SU-DHL-6 (cell line): ENCODE measurements around the gene MS4A6E.

Experiments
- EZH2phosphoT487 ChIP-seq: fragments of 200-600 bp; sonication (generic), shearing (Covaris generic); conservative IDR thresholded peaks from 2 replicates; pipeline ENCODE4 v1.6.1; 2018; ENCODE audit warnings: mild to moderate bottlenecking, antibody characterized with exemption, low read length, moderate library complexity, mixed read lengths
- TF ChIP-seq, protein P1 (sequence below): fragments of 200-600 bp; sonication (generic); IDR thresholded peaks from one replicate; pipeline ENCODE4 v1.5.1; 2017; ENCODE audit warnings: antibody characterized with exemption, mild to moderate bottlenecking, low read length, moderate library complexity; ENCODE audit not compliant: insufficient read depth, poor library complexity, severe bottlenecking

DNA sequence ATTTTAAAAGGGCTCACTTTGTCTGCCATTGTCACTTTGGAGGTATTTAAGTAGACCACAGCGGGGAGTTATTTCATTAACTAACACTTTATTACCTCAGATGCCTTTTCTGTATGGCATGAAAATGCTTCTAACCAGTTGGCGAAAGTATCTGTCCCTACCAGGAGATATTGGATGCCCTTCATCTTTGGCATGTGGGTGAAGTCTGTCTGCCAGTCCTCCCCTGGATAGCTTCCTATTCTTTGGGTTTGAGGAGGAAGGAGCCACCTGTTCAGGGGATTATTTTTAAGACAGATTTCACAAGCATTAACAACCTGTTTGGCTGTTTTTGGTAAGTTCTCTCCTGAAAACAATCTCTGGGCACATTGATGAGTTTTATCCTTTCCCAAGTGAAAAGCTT lies 17.1 kb downstream of the MS4A6E start:
- TF ChIP-seq, protein P1, sequence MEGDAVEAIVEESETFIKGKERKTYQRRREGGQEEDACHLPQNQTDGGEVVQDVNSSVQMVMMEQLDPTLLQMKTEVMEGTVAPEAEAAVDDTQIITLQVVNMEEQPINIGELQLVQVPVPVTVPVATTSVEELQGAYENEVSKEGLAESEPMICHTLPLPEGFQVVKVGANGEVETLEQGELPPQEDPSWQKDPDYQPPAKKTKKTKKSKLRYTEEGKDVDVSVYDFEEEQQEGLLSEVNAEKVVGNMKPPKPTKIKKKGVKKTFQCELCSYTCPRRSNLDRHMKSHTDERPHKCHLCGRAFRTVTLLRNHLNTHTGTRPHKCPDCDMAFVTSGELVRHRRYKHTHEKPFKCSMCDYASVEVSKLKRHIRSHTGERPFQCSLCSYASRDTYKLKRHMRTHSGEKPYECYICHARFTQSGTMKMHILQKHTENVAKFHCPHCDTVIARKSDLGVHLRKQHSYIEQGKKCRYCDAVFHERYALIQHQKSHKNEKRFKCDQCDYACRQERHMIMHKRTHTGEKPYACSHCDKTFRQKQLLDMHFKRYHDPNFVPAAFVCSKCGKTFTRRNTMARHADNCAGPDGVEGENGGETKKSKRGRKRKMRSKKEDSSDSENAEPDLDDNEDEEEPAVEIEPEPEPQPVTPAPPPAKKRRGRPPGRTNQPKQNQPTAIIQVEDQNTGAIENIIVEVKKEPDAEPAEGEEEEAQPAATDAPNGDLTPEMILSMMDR: no peak
- no peak for TF ChIP-seq EZH2phosphoT487
